ENCODE measurements around the gene NOTCH1. TPM values are rescaled to one million over a fixed set of nuclear protein-coding genes. Genes with fewer than 3 reads are reported as not detected.

The NOTCH1 gene
- total RNA-seq, 1 experiment from 2014 or later = 17.7 TPM

DNA sequence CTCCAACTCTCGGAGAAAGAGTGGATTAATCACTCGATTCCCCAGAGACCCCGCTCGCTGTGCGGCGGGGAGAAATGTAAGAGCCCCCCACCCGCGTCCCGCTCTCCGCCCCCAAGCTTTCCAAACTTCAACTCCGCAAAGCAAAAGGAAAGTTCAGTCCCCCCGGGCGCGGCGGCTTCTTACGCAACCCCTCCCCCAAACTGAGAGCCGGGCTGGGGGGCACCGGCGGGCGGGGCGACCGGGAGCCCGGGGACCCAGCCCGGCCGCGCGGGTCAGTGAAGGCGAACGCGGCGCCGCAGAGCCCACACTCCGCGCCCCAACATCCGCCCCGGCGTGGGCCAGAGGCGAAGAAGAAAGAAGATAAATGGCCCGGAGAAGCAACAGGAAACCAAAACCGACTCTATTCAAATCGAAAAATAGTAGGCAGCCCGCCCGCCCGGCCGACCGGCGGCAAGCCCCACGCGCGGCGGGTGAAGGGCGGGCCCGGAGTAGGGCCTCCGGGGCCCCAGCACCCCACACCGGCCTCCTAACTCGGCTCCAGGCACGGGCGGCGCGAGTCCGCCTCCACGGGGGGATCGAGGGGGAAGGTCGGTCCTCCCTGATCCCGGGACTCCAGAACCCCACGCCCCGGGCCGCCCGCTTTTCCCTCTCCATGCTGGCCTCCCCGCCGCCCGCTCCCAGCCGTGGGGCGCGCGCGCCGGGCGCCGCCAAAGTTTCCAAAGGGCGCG is 720 bp downstream of the NOTCH1 start:
- peak overlapping the region; percentile 74 for H3K4me3 Mint-ChIP-seq (ENCODE audit: low read depth, unreplicated experiment)
- no TSS peak for BruUV-seq (replicated peaks)
- CTCF ChIA-PET = interaction anchor here (0.7 kb wide), 1 partner anchor 29 kb away, joined by 4 read pairs; no protein-coding TSS in a partner anchor
- peaks cover 34% of the 10 kb centered on the region for H3K36me3 Mint-ChIP-seq (ENCODE audit: insufficient read depth, unreplicated experiment)
- DNase-seq = peak; percentile 18
- H3K4me1 Mint-ChIP-seq (ENCODE audit: low read depth, unreplicated experiment) = no peaks in the 10 kb centered on the region
- no peak overlapping the region for H3K27ac Mint-ChIP-seq (ENCODE audit: unreplicated experiment)
- intact Hi-C loops (cut with micrococcal nuclease; ENCODE audit: unreplicated experiment) = no loop called here
- TF ChIP-seq, protein P1, sequence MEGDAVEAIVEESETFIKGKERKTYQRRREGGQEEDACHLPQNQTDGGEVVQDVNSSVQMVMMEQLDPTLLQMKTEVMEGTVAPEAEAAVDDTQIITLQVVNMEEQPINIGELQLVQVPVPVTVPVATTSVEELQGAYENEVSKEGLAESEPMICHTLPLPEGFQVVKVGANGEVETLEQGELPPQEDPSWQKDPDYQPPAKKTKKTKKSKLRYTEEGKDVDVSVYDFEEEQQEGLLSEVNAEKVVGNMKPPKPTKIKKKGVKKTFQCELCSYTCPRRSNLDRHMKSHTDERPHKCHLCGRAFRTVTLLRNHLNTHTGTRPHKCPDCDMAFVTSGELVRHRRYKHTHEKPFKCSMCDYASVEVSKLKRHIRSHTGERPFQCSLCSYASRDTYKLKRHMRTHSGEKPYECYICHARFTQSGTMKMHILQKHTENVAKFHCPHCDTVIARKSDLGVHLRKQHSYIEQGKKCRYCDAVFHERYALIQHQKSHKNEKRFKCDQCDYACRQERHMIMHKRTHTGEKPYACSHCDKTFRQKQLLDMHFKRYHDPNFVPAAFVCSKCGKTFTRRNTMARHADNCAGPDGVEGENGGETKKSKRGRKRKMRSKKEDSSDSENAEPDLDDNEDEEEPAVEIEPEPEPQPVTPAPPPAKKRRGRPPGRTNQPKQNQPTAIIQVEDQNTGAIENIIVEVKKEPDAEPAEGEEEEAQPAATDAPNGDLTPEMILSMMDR (IDR thresholded peaks at IDR 0.05; ENCODE audit: unreplicated experiment) = no peak
- H3K9me3 Mint-ChIP-seq (ENCODE audit: low read depth, unreplicated experiment) = no peaks in the 10 kb centered on the region
- no peaks in the 10 kb centered on the region for H3K27me3 Mint-ChIP-seq (ENCODE audit: unreplicated experiment)

DNA sequence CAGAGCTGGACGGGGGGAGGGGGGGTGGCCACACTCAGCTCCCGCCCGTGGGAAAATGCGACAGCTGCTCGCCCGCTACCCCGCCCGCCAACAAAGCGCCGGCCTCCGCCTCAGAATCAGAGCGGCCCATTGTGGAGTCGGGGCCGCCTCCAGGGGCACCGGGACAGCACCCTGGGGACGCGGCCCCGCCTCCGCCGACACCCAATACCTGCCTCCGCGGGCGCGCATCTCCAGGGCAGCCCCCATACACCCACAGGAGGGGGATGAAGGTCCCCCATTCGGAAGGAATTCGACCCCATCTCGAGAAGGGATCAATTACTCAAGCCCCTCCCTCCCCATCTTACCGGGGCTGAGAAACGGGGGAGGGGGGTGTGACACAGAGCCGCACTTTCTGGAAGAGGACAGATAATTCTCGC is 1.3 kb downstream of the NOTCH1 start:
- TF ChIP-seq, protein P1 (IDR thresholded peaks at IDR 0.05; ENCODE audit: unreplicated experiment) = no peak
- H3K36me3 Mint-ChIP-seq (ENCODE audit: insufficient read depth, unreplicated experiment) = peaks cover 34% of the 10 kb centered on the region
- H3K4me1 Mint-ChIP-seq (ENCODE audit: low read depth, unreplicated experiment) = no peaks in the 10 kb centered on the region
- H3K4me3 Mint-ChIP-seq (ENCODE audit: low read depth, unreplicated experiment) = peak overlapping the region; percentile 74
- BruUV-seq (replicated peaks) = TSS peak; percentile 27
- intact Hi-C loops (cut with micrococcal nuclease; ENCODE audit: unreplicated experiment) = no loop called here
- no peaks in the 10 kb centered on the region for H3K9me3 Mint-ChIP-seq (ENCODE audit: low read depth, unreplicated experiment)
- peak; percentile 61 for DNase-seq
- H3K27ac Mint-ChIP-seq (ENCODE audit: unreplicated experiment) = no peak overlapping the region
- no peaks in the 10 kb centered on the region for H3K27me3 Mint-ChIP-seq (ENCODE audit: unreplicated experiment)
- CTCF ChIA-PET = interaction anchor here (0.7 kb wide), 1 partner anchor 28 kb away, joined by 4 read pairs; no protein-coding TSS in a partner anchor

DNA sequence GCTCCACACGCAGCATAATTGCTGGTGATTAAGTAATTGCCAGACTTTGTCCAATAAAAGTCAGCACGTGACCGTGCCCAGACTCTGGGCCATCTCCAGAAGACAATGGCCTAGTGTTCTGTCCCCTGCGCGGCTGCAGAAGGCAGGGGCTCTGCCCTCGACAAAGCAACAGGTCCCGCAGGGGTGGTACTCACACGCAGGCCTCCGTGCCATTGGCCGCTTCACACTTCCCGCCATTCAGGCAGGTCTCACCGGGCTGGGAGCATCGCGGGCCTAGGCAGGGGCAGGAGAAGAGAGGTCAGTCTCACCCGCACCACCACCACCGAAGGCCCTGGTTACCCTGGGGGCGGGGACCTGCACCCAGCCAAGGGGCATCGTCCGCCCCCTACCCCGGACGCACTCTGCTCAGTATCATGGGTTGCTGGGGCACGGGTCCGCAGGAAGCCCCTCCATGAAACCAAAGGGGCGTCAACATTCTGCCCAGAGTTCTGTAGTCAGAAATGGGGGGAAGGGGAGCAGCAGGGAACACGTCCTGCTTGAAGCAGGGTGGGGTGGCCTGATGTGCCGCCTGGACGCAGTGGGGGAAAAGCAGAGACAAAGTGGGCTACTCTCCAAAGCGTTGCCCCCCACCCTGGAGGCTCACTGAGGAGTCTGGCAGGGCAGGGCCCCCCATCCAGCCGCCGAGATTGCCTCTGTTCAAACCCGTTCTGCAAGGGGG is 1.9 kb downstream of the NOTCH1 start:
- Mint-ChIP-seq H3K27me3 (ENCODE audit: unreplicated experiment) (no peaks in the 10 kb centered on the region), H3K9me3 (ENCODE audit: low read depth, unreplicated experiment) (no peaks in the 10 kb centered on the region), H3K4me3 (ENCODE audit: low read depth, unreplicated experiment) (peak overlapping the region; percentile 74), H3K4me1 (ENCODE audit: low read depth, unreplicated experiment) (peaks cover 5% of the 10 kb centered on the region), H3K36me3 (ENCODE audit: insufficient read depth, unreplicated experiment) (peaks cover 34% of the 10 kb centered on the region), H3K27ac (ENCODE audit: unreplicated experiment) (no peak overlapping the region)
- TF ChIP-seq, protein P1 (IDR thresholded peaks at IDR 0.05; ENCODE audit: unreplicated experiment) = no peak
- peak; percentile 58 for DNase-seq
- intact Hi-C loops (cut with micrococcal nuclease; ENCODE audit: unreplicated experiment) = no loop called here
- no TSS peak for BruUV-seq (replicated peaks)
- CTCF ChIA-PET = no interaction called here

DNA sequence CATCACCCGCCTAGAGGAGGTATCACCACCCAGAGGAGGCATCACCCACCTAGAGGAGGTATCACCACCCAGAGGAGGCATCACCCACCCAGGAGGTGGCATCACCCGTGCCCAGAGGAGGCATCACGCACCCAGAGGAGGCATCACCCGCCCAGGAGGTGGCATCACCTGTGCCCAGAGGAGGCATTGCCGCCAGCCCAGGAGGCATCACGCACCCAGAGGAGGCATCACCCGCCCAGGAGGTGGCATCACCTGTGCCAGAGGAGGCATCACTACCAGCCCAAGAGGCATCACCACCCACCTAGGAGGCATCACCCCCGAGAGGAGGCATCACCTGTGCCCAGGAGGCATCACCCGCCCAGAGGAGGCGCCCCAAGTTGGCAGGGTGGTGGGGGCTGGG is 2.6 kb downstream of the NOTCH1 start:
- H3K4me1 Mint-ChIP-seq (ENCODE audit: low read depth, unreplicated experiment) = peaks cover 8% of the 10 kb centered on the region
- H3K27me3 Mint-ChIP-seq (ENCODE audit: unreplicated experiment) = no peaks in the 10 kb centered on the region
- TF ChIP-seq, protein P1 (IDR thresholded peaks at IDR 0.05; ENCODE audit: unreplicated experiment) = no peak
- H3K9me3 Mint-ChIP-seq (ENCODE audit: low read depth, unreplicated experiment) = no peaks in the 10 kb centered on the region
- no peak for DNase-seq
- H3K27ac Mint-ChIP-seq (ENCODE audit: unreplicated experiment) = no peak overlapping the region
- peaks cover 34% of the 10 kb centered on the region for H3K36me3 Mint-ChIP-seq (ENCODE audit: insufficient read depth, unreplicated experiment)
- BruUV-seq (replicated peaks) = no TSS peak
- no peak overlapping the region for H3K4me3 Mint-ChIP-seq (ENCODE audit: low read depth, unreplicated experiment)
- CTCF ChIA-PET = no interaction called here
- intact Hi-C loops (cut with micrococcal nuclease; ENCODE audit: unreplicated experiment) = no loop called here
